ENCODE measurements around the gene DDX50.

- no peak for TF ChIP-seq CTCF (IDR thresholded peaks at IDR 0.05)
- no peak for TF ChIP-seq POLR2A (IDR thresholded peaks at IDR 0.05)
Measured at GRCh38 chr10:68963151-68963550, 62.0 kb downstream of the DDX50 start.

Measured in heart left ventricle (tissue), 13 donors.